ENCODE results near the gene CLRN3.

- TF ChIP-seq POLR2A (IDR thresholded peaks at IDR 0.05) (no peak), CTCF (IDR thresholded peaks at IDR 0.05) (no peak)
Measured at GRCh38 chr10:127908106-127908958, 15.6 kb upstream of the CLRN3 start.
